ENCODE measurements around the gene SKAP1.
"Not testable (repeated sequence)": the region's sequence is repeated elsewhere in the genome, so short reads cannot be mapped to it uniquely, and the experiment has no call there.

SKAP1 gene

GRCh38 chr17:48412841-48413240 lies 17.2 kb downstream of the SKAP1 start:
- no peak for DNase-seq

- DNase-seq = not testable (repeated sequence)
Observed at GRCh38 chr17:48410821-48411220, 19.2 kb downstream of the SKAP1 start.

GRCh38 chr17:48409607-48410006 lies 20.4 kb downstream of the SKAP1 start:
- no peak for DNase-seq

GRCh38 chr17:48406936-48407567 lies 23.0 kb downstream of the SKAP1 start:
- no peak for DNase-seq

GRCh38 chr17:48394821-48395220 lies 35.2 kb downstream of the SKAP1 start:
- DNase-seq = no peak

- DNase-seq = no peak
Observed at GRCh38 chr17:48393283-48393682, 36.7 kb downstream of the SKAP1 start.

- DNase-seq = no peak
Observed at GRCh38 chr17:48392857-48393256, 37.2 kb downstream of the SKAP1 start.

GRCh38 chr17:48391444-48391843 lies 38.6 kb downstream of the SKAP1 start:
- no peak for DNase-seq

GRCh38 chr17:48389903-48390302 lies 40.1 kb downstream of the SKAP1 start:
- DNase-seq = no peak

GRCh38 chr17:48388955-48389743 lies 40.9 kb downstream of the SKAP1 start:
- DNase-seq = no peak

GRCh38 chr17:48386826-48387225 lies 43.2 kb downstream of the SKAP1 start:
- DNase-seq = no peak

GRCh38 chr17:48385319-48385718 lies 44.7 kb downstream of the SKAP1 start:
- DNase-seq = no peak

GRCh38 chr17:48384164-48384563 lies 45.9 kb downstream of the SKAP1 start:
- no peak for DNase-seq

- DNase-seq = no peak
Observed at GRCh38 chr17:48382989-48383388, 47.0 kb downstream of the SKAP1 start.

- no peak for DNase-seq
Observed at GRCh38 chr17:48378708-48379392, 51.2 kb downstream of the SKAP1 start.

GRCh38 chr17:48378238-48378637 lies 51.8 kb downstream of the SKAP1 start:
- DNase-seq = no peak

- no peak for DNase-seq
Observed at GRCh38 chr17:48376682-48377325, 53.2 kb downstream of the SKAP1 start.

GRCh38 chr17:48375356-48375755 lies 54.7 kb downstream of the SKAP1 start:
- no peak for DNase-seq

- DNase-seq = no peak
Observed at GRCh38 chr17:48374650-48375230, 55.3 kb downstream of the SKAP1 start.

- no peak for DNase-seq
Observed at GRCh38 chr17:48373883-48374282, 56.1 kb downstream of the SKAP1 start.

GRCh38 chr17:48373130-48373830 lies 56.7 kb downstream of the SKAP1 start:
- no peak for DNase-seq

- DNase-seq = not testable (repeated sequence)
Observed at GRCh38 chr17:48368967-48369366, 61.0 kb downstream of the SKAP1 start.
